ENCODE data around the gene SYT6.

Gene SYT6

DNA sequence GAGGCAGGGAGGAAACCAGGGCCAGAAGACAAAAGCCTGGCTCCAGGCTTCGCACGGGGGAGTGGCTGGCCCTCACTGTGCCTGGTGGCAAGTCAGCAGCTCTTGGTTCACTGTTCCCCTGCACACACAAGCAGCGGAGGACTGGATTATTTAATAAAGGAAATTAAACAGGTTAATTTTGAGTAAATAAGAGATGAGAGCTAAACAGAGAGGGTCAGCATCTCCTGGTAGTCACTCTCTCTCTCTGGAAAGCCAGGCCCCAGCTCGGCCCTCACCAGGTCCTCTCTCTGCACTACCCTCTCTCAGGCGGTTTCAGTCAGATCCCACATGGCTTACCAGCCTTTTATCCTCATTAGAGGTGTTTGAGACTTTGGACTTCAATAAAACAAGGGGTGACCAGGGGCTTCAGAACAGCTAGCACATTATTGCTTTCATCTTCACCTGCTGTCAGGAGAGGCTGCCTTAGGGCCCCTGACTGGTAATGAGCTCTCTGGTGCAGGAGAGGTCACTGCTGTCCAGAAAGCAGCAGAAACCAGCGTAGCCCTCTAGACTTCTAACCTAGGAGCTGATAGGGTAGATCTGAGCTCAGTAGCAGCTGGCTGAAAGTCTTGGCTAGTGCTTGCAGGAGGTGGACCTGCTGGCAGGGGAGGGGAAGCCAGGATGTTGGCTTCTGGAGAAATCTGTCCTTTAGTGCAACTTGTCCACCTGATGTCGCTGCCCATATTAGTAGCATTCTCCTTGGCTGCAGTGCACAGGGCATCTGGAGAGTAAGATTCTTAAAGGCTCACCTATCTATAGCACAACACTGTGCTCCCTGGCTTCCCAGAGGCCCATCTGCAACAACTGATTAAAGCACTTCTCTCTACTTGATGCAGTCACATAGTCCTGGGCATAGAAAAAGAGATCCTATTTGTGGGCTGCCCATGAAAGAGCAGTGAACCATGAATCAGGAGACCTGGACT, 45.9 kb downstream of the SYT6 start:
- DNase-seq: no peak

DNA sequence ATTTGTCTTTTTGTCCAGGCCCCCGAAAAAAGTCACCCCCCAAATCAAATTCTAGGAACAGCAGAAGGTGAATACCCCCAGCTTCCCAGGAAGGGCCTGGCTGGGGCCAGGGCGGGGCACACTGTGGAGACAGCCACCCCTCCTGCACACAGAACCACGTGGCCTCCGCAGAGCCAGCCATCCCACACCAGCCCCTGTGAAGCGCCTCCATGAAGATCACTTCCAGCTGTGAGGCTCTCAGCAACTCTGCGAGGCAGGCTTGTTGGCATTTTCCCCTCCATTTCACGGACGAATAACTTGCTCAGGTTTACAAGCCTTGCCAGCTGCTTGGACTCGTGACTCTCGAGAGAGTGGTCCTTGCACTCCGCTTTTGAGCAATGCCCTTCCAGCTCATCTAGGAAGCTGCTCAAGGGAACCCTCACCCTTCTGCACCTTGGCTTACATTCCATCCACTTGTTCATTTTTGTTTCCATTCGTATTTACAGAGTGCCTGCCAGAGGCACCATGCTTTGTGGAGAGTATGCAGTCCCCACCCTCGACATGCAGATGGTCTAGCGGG, 48.2 kb downstream of the SYT6 start:
- H3K27me3 ChIP-seq: no peaks in the 10 kb centered on the region
- TF ChIP-seq, protein P1, sequence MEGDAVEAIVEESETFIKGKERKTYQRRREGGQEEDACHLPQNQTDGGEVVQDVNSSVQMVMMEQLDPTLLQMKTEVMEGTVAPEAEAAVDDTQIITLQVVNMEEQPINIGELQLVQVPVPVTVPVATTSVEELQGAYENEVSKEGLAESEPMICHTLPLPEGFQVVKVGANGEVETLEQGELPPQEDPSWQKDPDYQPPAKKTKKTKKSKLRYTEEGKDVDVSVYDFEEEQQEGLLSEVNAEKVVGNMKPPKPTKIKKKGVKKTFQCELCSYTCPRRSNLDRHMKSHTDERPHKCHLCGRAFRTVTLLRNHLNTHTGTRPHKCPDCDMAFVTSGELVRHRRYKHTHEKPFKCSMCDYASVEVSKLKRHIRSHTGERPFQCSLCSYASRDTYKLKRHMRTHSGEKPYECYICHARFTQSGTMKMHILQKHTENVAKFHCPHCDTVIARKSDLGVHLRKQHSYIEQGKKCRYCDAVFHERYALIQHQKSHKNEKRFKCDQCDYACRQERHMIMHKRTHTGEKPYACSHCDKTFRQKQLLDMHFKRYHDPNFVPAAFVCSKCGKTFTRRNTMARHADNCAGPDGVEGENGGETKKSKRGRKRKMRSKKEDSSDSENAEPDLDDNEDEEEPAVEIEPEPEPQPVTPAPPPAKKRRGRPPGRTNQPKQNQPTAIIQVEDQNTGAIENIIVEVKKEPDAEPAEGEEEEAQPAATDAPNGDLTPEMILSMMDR (IDR thresholded peaks at IDR 0.05; ENCODE audit: low read depth, low read length): no peak
- H3K36me3 ChIP-seq: no peaks in the 10 kb centered on the region

More for the DNA sequence above, 45.9 kb downstream of the SYT6 start:
- Histone ChIP-seq H3K4me1 (no peaks in the 10 kb centered on the region), H3K36me3 (no peaks in the 10 kb centered on the region), H3K4me3 (ENCODE audit: low read depth, low read length) (no peak overlapping the region), H3K9me3 (no peaks in the 10 kb centered on the region), H3K27me3 (no peaks in the 10 kb centered on the region)
- TF ChIP-seq, protein P1 (IDR thresholded peaks at IDR 0.05; ENCODE audit: low read depth, low read length): 0 out of 2 replicates have a peak, but pooled peaks have one; percentile 20

DNA sequence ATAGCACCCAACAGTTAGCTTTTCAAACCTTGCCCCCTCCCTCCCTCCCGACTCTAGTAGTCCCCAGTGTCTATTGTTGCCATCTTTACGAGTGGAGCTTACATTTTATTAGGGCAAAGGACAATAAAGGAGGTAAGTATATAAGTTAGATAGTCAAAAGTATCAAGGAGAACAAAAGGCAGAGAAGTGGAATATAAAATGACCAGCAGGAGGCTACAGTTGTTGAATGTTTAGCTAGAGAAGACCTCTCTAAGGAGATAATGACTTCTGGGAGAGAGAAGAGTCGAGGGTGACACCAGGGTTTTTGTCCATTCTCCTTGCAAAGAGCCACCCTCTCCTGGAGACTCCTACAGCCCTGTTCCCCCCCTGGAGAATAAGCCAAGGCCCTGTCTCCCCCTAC, 48.7 kb downstream of the SYT6 start:
- H3K4me1 ChIP-seq: no peaks in the 10 kb centered on the region
- no peak overlapping the region for H3K4me3 ChIP-seq (ENCODE audit: low read depth, low read length)
- no peaks in the 10 kb centered on the region for H3K36me3 ChIP-seq
- no peak for DNase-seq
- no peaks in the 10 kb centered on the region for H3K9me3 ChIP-seq
- no peaks in the 10 kb centered on the region for H3K27me3 ChIP-seq
- TF ChIP-seq, protein P1 (IDR thresholded peaks at IDR 0.05; ENCODE audit: low read depth, low read length): no peak

More for the DNA sequence above, 48.2 kb downstream of the SYT6 start:
- Histone ChIP-seq H3K9me3 (no peaks in the 10 kb centered on the region), H3K4me1 (no peaks in the 10 kb centered on the region), H3K4me3 (ENCODE audit: low read depth, low read length) (no peak overlapping the region)
- no peak for DNase-seq

DNA sequence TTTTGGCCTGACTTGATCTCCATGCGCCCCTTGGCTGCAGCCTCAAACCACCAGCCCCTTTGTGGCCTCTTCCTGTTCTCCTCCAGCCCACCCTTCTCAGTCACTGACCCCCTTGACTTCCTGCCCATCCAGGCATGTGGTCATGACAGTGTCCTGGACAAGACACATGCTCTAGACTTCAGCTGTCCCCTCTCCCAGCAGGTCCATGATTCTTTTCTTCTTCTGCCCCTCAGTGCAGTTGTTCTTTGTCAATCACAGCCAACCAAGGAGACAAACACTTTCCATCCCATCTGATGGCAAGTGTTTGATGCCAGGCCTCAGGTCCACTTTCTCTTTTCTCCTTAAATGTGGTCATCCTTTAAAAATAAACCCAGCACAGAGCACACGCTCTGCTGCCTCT, 49.7 kb downstream of the SYT6 start:
- Histone ChIP-seq H3K36me3 (no peaks in the 10 kb centered on the region), H3K27me3 (no peaks in the 10 kb centered on the region), H3K9me3 (no peaks in the 10 kb centered on the region), H3K4me3 (ENCODE audit: low read depth, low read length) (no peak overlapping the region), H3K4me1 (no peaks in the 10 kb centered on the region)
- DNase-seq: no peak
- TF ChIP-seq, protein P1 (IDR thresholded peaks at IDR 0.05; ENCODE audit: low read depth, low read length): no peak

DNA sequence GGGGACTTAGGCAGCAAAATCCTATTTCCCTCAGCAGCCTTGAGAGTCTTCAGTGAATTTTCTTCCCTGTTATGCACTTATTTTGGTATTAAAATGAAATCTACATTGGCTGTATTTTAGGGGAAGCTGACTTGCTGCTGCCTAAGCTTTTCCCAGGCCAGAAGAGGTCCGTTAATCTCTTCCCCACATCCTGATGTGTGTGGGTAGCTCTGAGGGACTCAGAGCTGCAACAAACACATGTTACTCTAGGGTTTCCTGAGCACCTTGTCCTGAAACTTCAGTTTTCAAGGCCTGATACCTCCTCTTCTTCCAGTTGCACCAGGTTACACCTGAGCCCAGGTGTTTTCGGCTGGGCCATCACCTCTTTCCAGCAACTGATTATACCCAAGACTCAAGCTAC, 51.5 kb downstream of the SYT6 start:
- H3K9me3 ChIP-seq: no peaks in the 10 kb centered on the region
- TF ChIP-seq, protein P1 (IDR thresholded peaks at IDR 0.05; ENCODE audit: low read depth, low read length): no peak
- no peaks in the 10 kb centered on the region for H3K36me3 ChIP-seq
- no peak for DNase-seq
- H3K4me1 ChIP-seq: no peaks in the 10 kb centered on the region
- H3K4me3 ChIP-seq (ENCODE audit: low read depth, low read length): no peak overlapping the region
- no peaks in the 10 kb centered on the region for H3K27me3 ChIP-seq

DNA sequence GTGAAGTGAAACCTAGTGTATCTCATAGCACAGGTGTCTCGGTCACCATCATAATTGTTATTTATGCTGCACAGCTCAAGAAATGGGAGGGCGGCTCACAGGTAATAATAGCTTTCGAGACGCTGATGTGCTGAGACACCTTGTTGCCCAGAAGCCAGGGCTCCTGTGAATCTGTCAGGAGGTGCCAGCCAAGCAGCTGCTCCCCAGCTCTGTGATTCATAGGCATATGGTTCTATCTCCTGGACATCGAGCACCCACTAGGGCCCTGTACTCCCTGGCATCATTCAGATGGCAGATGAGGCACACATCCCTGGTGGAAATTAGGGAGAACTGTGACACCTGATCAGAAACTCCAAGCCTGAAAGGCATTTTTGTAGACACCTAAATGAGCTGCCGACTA, 53.5 kb downstream of the SYT6 start:
- no peak for DNase-seq

More for the DNA sequence above, 53.5 kb downstream of the SYT6 start:
- peaks cover 6% of the 10 kb centered on the region; the same call in 1 of the 2 replicates for H3K4me1 ChIP-seq
- TF ChIP-seq, protein P1 (IDR thresholded peaks at IDR 0.05; ENCODE audit: low read depth, low read length): no peak
- H3K4me3 ChIP-seq (ENCODE audit: low read depth, low read length): no peak overlapping the region
- H3K27me3 ChIP-seq: no peaks in the 10 kb centered on the region
- no peaks in the 10 kb centered on the region for H3K36me3 ChIP-seq
- H3K9me3 ChIP-seq: no peaks in the 10 kb centered on the region

All from BE2C (cell line).